GM12891 (cell line): ENCODE measurements around the gene RNF10.

Experiments
- DNase-seq: peaks from one replicate; pipeline ENCODE4 v3.0.0; 2011; ENCODE audit warnings: low spot score; ENCODE audit not compliant: insufficient read length
- FAIRE-seq: peaks from 2 replicates; lab custom pipeline; 2011; peaks lifted over from hg19 to GRCh38; lab: Jason Lieb, UNC
- PAX5 ChIP-seq: IDR thresholded peaks from 2 replicates; pipeline ENCODE4 v1.6.1; 2011; ENCODE audit warnings: low read length, moderate library complexity, mild to moderate bottlenecking; ENCODE audit not compliant: insufficient read depth, severe bottlenecking
- POLR2A ChIP-seq: IDR thresholded peaks from 2 replicates; pipeline ENCODE4 v1.6.1; 2011; ENCODE audit warnings: low read depth, low read length, control low read depth
- POLR2AphosphoS5 ChIP-seq: IDR thresholded peaks from 2 replicates; pipeline ENCODE4 v1.6.1; 2011; ENCODE audit warnings: low read depth, low read length, control low read depth
- POU2F2 ChIP-seq: IDR thresholded peaks from 2 replicates; pipeline ENCODE4 v1.6.1; 2011; ENCODE audit warnings: low read depth, mild to moderate bottlenecking, control low read depth, low read length, moderate library complexity
- SPI1 ChIP-seq: IDR thresholded peaks from 2 replicates; pipeline ENCODE4 v1.6.1; 2011; ENCODE audit warnings: low read depth, low read length, control low read depth
- TAF1 ChIP-seq: IDR thresholded peaks from 2 replicates; pipeline ENCODE4 v1.6.1; 2011; ENCODE audit warnings: low read depth, low read length, control low read depth

RNF10 gene

GRCh38 chr12:120571299-120571698 lies 37.1 kb downstream of the RNF10 start:
- FAIRE-seq (no peak), DNase-seq (no peak)
- TF ChIP-seq PAX5 (no peak), SPI1 (no peak), POLR2A (no peak), TAF1 (no peak), POLR2AphosphoS5 (no peak), POU2F2 (no peak)

GRCh38 chr12:120573560-120573959 lies 39.4 kb downstream of the RNF10 start:
- no peak for TF ChIP-seq POLR2A
- no peak for TF ChIP-seq POLR2AphosphoS5
- no peak for TF ChIP-seq PAX5
- no peak for FAIRE-seq
- no peak for DNase-seq

- TF ChIP-seq SPI1: no peak
- no peak for TF ChIP-seq PAX5
- no peak for FAIRE-seq
- DNase-seq: no peak
Measured at GRCh38 chr12:120574106-120574505, 40.0 kb downstream of the RNF10 start.

- DNase-seq (no peak), FAIRE-seq (no peak)
- TF ChIP-seq POU2F2 (no peak; the same call in 1 of the 2 replicates), TAF1 (no peak), PAX5 (no peak), POLR2AphosphoS5 (peak; percentile 67; the same call in 1 of the 2 replicates)
Measured at GRCh38 chr12:120579179-120579578, 45.0 kb downstream of the RNF10 start.

GRCh38 chr12:120580787-120581723 lies 46.9 kb downstream of the RNF10 start, which contains the start of gene POP5:
TSS of gene POP5 (minus strand) at chr12:120581402. CDS start at chr12:120581362, 40 bp downstream.
- TF ChIP-seq POLR2A: peak; percentile 95
- TF ChIP-seq SPI1: no peak
- TF ChIP-seq POLR2AphosphoS5: peak; percentile 96
- TF ChIP-seq TAF1: peak; percentile 76
- no peak for TF ChIP-seq PAX5
- DNase-seq (peak; percentile 79), FAIRE-seq (peak; percentile 97)

- no peak for FAIRE-seq
- DNase-seq: no peak
- TF ChIP-seq PAX5 (no peak), POLR2AphosphoS5 (no peak), TAF1 (no peak), POU2F2 (no peak), POLR2A (no peak), SPI1 (no peak)
Measured at GRCh38 chr12:120581998-120582397, 47.8 kb downstream of the RNF10 start.

- FAIRE-seq (peak; percentile 59), DNase-seq (peak; percentile 50)
- TF ChIP-seq PAX5: no peak
- TF ChIP-seq SPI1: no peak
- TF ChIP-seq TAF1: no peak
- no peak for TF ChIP-seq POLR2A
- TF ChIP-seq POU2F2: no peak
- TF ChIP-seq POLR2AphosphoS5: no peak
Measured at GRCh38 chr12:120583478-120584030, 49.4 kb downstream of the RNF10 start.

GRCh38 chr12:120584343-120585149 lies 50.4 kb downstream of the RNF10 start:
- no peak for TF ChIP-seq POLR2A
- TF ChIP-seq SPI1: no peak
- TF ChIP-seq POLR2AphosphoS5: no peak
- no peak for TF ChIP-seq PAX5
- TF ChIP-seq POU2F2: no peak
- no peak for TF ChIP-seq TAF1
- DNase-seq: peak; percentile 52
- no peak for FAIRE-seq

- DNase-seq (no peak), FAIRE-seq (no peak)
- TF ChIP-seq TAF1: no peak
- TF ChIP-seq POU2F2: no peak
- TF ChIP-seq POLR2A: no peak
- no peak for TF ChIP-seq SPI1
- no peak for TF ChIP-seq POLR2AphosphoS5
- TF ChIP-seq PAX5: no peak
Measured at GRCh38 chr12:120586206-120586605, 52.0 kb downstream of the RNF10 start.

- FAIRE-seq: no peak
- no peak for DNase-seq
- TF ChIP-seq TAF1 (no peak), PAX5 (no peak), POLR2A (no peak), POLR2AphosphoS5 (no peak)
Measured at GRCh38 chr12:120586860-120587259, 52.7 kb downstream of the RNF10 start.
